WTC11 (cell line): ENCODE data around the gene CCDC83. TPM values are rescaled to one million over a fixed set of nuclear protein-coding genes. Genes with fewer than 3 reads are reported as not detected.
A peak's percentile ranks its signal among the peaks of the same experiment; 100 is the strongest.

Source experiments
- ATAC-seq: fragments of 200-7000 bp; cut with Tn5 transposase; 2 replicates; pipeline ENCODE4 v1.10.0; 2021; ENCODE audit warnings: mild to moderate bottlenecking, moderate library complexity
- CTCF ChIA-PET: fragments of 300-600 bp; sonication (Branson Sonifier 250); formaldehyde crosslinking; loops from one replicate; lab custom pipeline; 2021; ENCODE audit warnings: antibody characterized with exemption; lab: Charles Lee
- POLR2A ChIA-PET: fragments of 350-600 bp; sonication (Branson Sonifier 250); formaldehyde crosslinking; loops from one replicate; lab custom pipeline; 2021; ENCODE audit warnings: antibody characterized with exemption; lab: Charles Lee
- DNase-seq: peaks from one replicate; pipeline ENCODE4 v3.0.0; 2021; ENCODE audit warnings: low spot score
- H3K27ac Mint-ChIP-seq: 2 replicates; pipeline ENCODE4 v1.8.0; 2021; ENCODE audit warnings: mixed read lengths
- H3K27me3 Mint-ChIP-seq: 2 replicates; pipeline ENCODE4 v1.8.0; 2021; ENCODE audit warnings: low read depth, mild to moderate bottlenecking, moderate library complexity, mixed read lengths
- H3K36me3 Mint-ChIP-seq: 2 replicates; pipeline ENCODE4 v1.8.0; 2021; ENCODE audit warnings: mixed read lengths
- H3K4me1 Mint-ChIP-seq: 2 replicates; pipeline ENCODE4 v1.8.0; 2022; ENCODE audit warnings: mixed read lengths
- H3K4me3 Mint-ChIP-seq: 2 replicates; pipeline ENCODE4 v1.8.0; 2021; ENCODE audit warnings: mild to moderate bottlenecking, moderate library complexity, mixed read lengths
- H3K9me3 Mint-ChIP-seq: 2 replicates; pipeline ENCODE4 v1.8.0; 2021; ENCODE audit warnings: mixed read lengths
- ATF1 ChIP-seq: sonication (generic); formaldehyde crosslinking; IDR thresholded peaks from 2 replicates; pipeline ENCODE4 v1.8.1; 2023; ENCODE audit warnings: mild to moderate bottlenecking, moderate library complexity, missing genetic modification reagents
- ATF2 ChIP-seq: sonication (generic); formaldehyde crosslinking; IDR thresholded peaks from 2 replicates; pipeline ENCODE4 v1.8.1; 2022; ENCODE audit warnings: low read depth, missing genetic modification reagents, borderline replicate concordance
- E2F4 ChIP-seq: sonication (generic); formaldehyde crosslinking; IDR thresholded peaks from 2 replicates; pipeline ENCODE4 v1.8.1; 2022; ENCODE audit warnings: low read depth, mild to moderate bottlenecking, moderate library complexity, missing genetic modification reagents, borderline replicate concordance
- EMX1 ChIP-seq: fragments of 250-450 bp; sonication (Bioruptor Pico); IDR thresholded peaks from 2 replicates; pipeline ENCODE4 v1.8.0; 2021; ENCODE audit warnings: mild to moderate bottlenecking
- JAZF1 ChIP-seq: fragments of 250-450 bp; sonication (Bioruptor Pico); IDR thresholded peaks from 2 replicates; pipeline ENCODE4 v1.9.0; 2021; ENCODE audit warnings: moderate library complexity, mild to moderate bottlenecking, inconsistent platforms
- JUN ChIP-seq: sonication (generic); formaldehyde crosslinking; IDR thresholded peaks from 2 replicates; pipeline ENCODE4 v1.8.0; 2023; ENCODE audit warnings: mild to moderate bottlenecking, missing genetic modification reagents
- MXD4 ChIP-seq: fragments of 250-450 bp; sonication (Bioruptor Pico); IDR thresholded peaks from 2 replicates; pipeline ENCODE4 v1.8.0; 2021; ENCODE audit warnings: mild to moderate bottlenecking, moderate library complexity, borderline replicate concordance
- MYBL2 ChIP-seq: sonication (generic); formaldehyde crosslinking; IDR thresholded peaks from 2 replicates; pipeline ENCODE4 v1.8.1; 2023; ENCODE audit warnings: mild to moderate bottlenecking, moderate library complexity, missing genetic modification reagents
- NR1H2 ChIP-seq: sonication (generic); formaldehyde crosslinking; IDR thresholded peaks from 2 replicates; pipeline ENCODE4 v1.9.0; 2021; ENCODE audit warnings: mild to moderate bottlenecking, moderate library complexity, missing genetic modification reagents
- NR2C2 ChIP-seq: sonication (generic); formaldehyde crosslinking; IDR thresholded peaks from 2 replicates; pipeline ENCODE4 v1.8.0; 2022; ENCODE audit warnings: mild to moderate bottlenecking, missing genetic modification reagents
- OVOL2 ChIP-seq: fragments of 250-450 bp; sonication (Bioruptor Pico); IDR thresholded peaks from 2 replicates; pipeline ENCODE4 v1.9.0; 2021; ENCODE audit warnings: mild to moderate bottlenecking, borderline replicate concordance
- PREB ChIP-seq: sonication (generic); formaldehyde crosslinking; IDR thresholded peaks from 2 replicates; pipeline ENCODE4 v1.8.1; 2022; ENCODE audit warnings: mild to moderate bottlenecking, missing genetic modification reagents, moderate library complexity, borderline replicate concordance
- SOX15 ChIP-seq: fragments of 250-450 bp; sonication (Bioruptor Pico); IDR thresholded peaks from 2 replicates; pipeline ENCODE4 v1.9.0; 2021; ENCODE audit warnings: mild to moderate bottlenecking
- STAT6 ChIP-seq: sonication (generic); formaldehyde crosslinking; conservative IDR thresholded peaks from 2 replicates; pipeline ENCODE4 v1.8.1; 2023; ENCODE audit warnings: mild to moderate bottlenecking, low read depth, missing genetic modification reagents, moderate library complexity
- TEAD1 ChIP-seq: sonication (generic); formaldehyde crosslinking; IDR thresholded peaks from 2 replicates; pipeline ENCODE4 v1.8.0; 2022; ENCODE audit warnings: mild to moderate bottlenecking, missing genetic modification reagents
- TP53 ChIP-seq: sonication (generic); formaldehyde crosslinking; IDR thresholded peaks from 2 replicates; pipeline ENCODE4 v1.8.1; 2023; ENCODE audit warnings: mild to moderate bottlenecking, missing genetic modification reagents
- USF1 ChIP-seq: sonication (generic); formaldehyde crosslinking; IDR thresholded peaks from 2 replicates; pipeline ENCODE4 v1.8.0; 2022; ENCODE audit warnings: mild to moderate bottlenecking, missing genetic modification reagents
- USF2 ChIP-seq: sonication (generic); formaldehyde crosslinking; IDR thresholded peaks from 2 replicates; pipeline ENCODE4 v1.8.1; 2023; ENCODE audit warnings: mild to moderate bottlenecking, missing genetic modification reagents, moderate library complexity
- ZBTB43 ChIP-seq: sonication (generic); formaldehyde crosslinking; IDR thresholded peaks from 2 replicates; pipeline ENCODE4 v1.8.1; 2023; ENCODE audit warnings: mild to moderate bottlenecking, missing genetic modification reagents
- ZNF263 ChIP-seq: sonication (generic); formaldehyde crosslinking; IDR thresholded peaks from 2 replicates; pipeline ENCODE4 v1.8.1; 2022; ENCODE audit warnings: low read depth, mild to moderate bottlenecking, moderate library complexity, missing genetic modification reagents
- ZNF416 ChIP-seq: fragments of 250-450 bp; sonication (Bioruptor Pico); IDR thresholded peaks from 2 replicates; pipeline ENCODE4 v1.9.0; 2021; ENCODE audit warnings: mild to moderate bottlenecking, inconsistent platforms
- ZNF512 ChIP-seq: sonication (generic); formaldehyde crosslinking; IDR thresholded peaks from 2 replicates; pipeline ENCODE4 v1.8.1; 2022; ENCODE audit warnings: missing genetic modification reagents, borderline replicate concordance
- ZSCAN18 ChIP-seq: fragments of 250-450 bp; sonication (Bioruptor Pico); IDR thresholded peaks from 2 replicates; pipeline ENCODE4 v2.1.2; 2022; ENCODE audit warnings: mild to moderate bottlenecking, moderate library complexity
- total RNA-seq: library from RNA; stranded (reverse); gene quantifications from 3 replicates; pipeline ENCODE4 v1.2.3, GENCODE V29; 2021

Gene CCDC83
- total RNA-seq, 1 experiment from 2014 or later = not detected

- H3K36me3 Mint-ChIP-seq = no peaks in the 10 kb centered on the region
- no peaks in the 10 kb centered on the region for H3K9me3 Mint-ChIP-seq
- peaks cover 16% of the 10 kb centered on the region for H3K4me1 Mint-ChIP-seq
- no peak within 1 kb of the TSS for H3K27ac Mint-ChIP-seq
- DNase-seq (peak; percentile 81), ATAC-seq (peak; percentile 88)
- H3K27me3 Mint-ChIP-seq = peaks cover 46% of the 10 kb centered on the region
- peak within 1 kb of the TSS; percentile 82 for H3K4me3 Mint-ChIP-seq
- CTCF ChIA-PET = interaction anchor here (0.9 to 1.7 kb wide), 4 partner anchors 15 to 44 kb away, joined by 3 to 16 read pairs (median 3); partner anchors contain the start of gene CCDC83
- POLR2A ChIA-PET = interaction anchor here (0.5 to 1.5 kb wide), 3 partner anchors 56 to 646 kb away, joined by 3 to 4 read pairs (median 3); partner anchors contain the start of gene TMEM126A
- TF ChIP-seq NR2C2 (no peak), MYBL2 (CRISPR knock-in tag) (0 out of 2 replicates have a peak, but pooled peaks have one; percentile 65), TP53 (CRISPR knock-in tag) (peak; percentile 68), SOX15 (no peak), MXD4 (no peak), PREB (no peak), STAT6 (CRISPR knock-in tag) (no peak), EMX1 (CRISPR knock-in tag) (no peak), ZNF416 (no peak), E2F4 (CRISPR knock-in tag) (no peak), OVOL2 (CRISPR knock-in tag) (no peak), ATF2 (CRISPR knock-in tag) (no peak), ZBTB43 (CRISPR knock-in tag) (0 out of 2 replicates have a peak, but pooled peaks have one; percentile 66), JUN (peak; percentile 54; the same call in 1 of the 2 replicates), ZSCAN18 (no peak), TEAD1 (CRISPR knock-in tag) (no peak; the same call in 1 of the 2 replicates), USF1 (CRISPR knock-in tag) (0 out of 2 replicates have a peak, but pooled peaks have one; percentile 24), ZNF263 (no peak), ATF1 (CRISPR knock-in tag) (no peak), ZNF512 (CRISPR knock-in tag) (no peak), NR1H2 (CRISPR knock-in tag) (no peak), USF2 (CRISPR knock-in tag) (peak; percentile 33; the same call in 1 of the 2 replicates), JAZF1 (CRISPR knock-in tag) (no peak)
Observed at GRCh38 chr11:85810871-85811611, 44.1 kb upstream of the CCDC83 start, which contains the start of gene SYTL2. Gene SYTL2, minus strand, starts transcription at chr11:85811141. Its CDS starts 53,416 bp downstream, at chr11:85757725.
